Measurements from ENCODE around the gene DUSP8.
"Not testable (repeated sequence)": the region's sequence is repeated elsewhere in the genome, so short reads cannot be mapped to it uniquely, and the experiment has no call there.

The DUSP8 gene

GRCh38 chr11:1511937-1512496 lies 60.1 kb downstream of the DUSP8 start:
- DNase-seq = no peak

- no peak for DNase-seq
Measured at GRCh38 chr11:1510928-1511327, 61.1 kb downstream of the DUSP8 start.

GRCh38 chr11:1510351-1510750 lies 61.7 kb downstream of the DUSP8 start:
- not testable (repeated sequence) for DNase-seq

- no peak for DNase-seq
Measured at GRCh38 chr11:1509626-1510255, 62.3 kb downstream of the DUSP8 start.

- DNase-seq = no peak
Measured at GRCh38 chr11:1508986-1509385, 63.1 kb downstream of the DUSP8 start.

GRCh38 chr11:1508491-1508891 lies 63.6 kb downstream of the DUSP8 start:
- no peak for DNase-seq

GRCh38 chr11:1507381-1508140 lies 64.5 kb downstream of the DUSP8 start:
- no peak for DNase-seq

GRCh38 chr11:1506981-1507380 lies 65.1 kb downstream of the DUSP8 start:
- no peak for DNase-seq

GRCh38 chr11:1505480-1505879 lies 66.6 kb downstream of the DUSP8 start:
- DNase-seq = no peak

- DNase-seq = no peak
Measured at GRCh38 chr11:1504581-1505290, 67.3 kb downstream of the DUSP8 start.

GRCh38 chr11:1504138-1504537 lies 67.9 kb downstream of the DUSP8 start:
- no peak for DNase-seq
